Activated CD4-positive, alpha-beta T cell treated with anti-CD3 and anti-CD28 coated beads, Interleukin-2, amount 10 ng/mL, durations not matched to agents 24 days and 14 days (primary cell): ENCODE measurements around the gene SYTL1. TPM values are rescaled to one million over a fixed set of nuclear protein-coding genes. Genes with fewer than 3 reads are reported as not detected.

ENCODE experiments used
- DNase-seq: peaks from one replicate; pipeline ENCODE4 v3.0.0; 2022
- H3K27ac Mint-ChIP-seq: one replicate; pipeline ENCODE4 v1.8.0; 2022; ENCODE audit warnings: mild to moderate bottlenecking, mixed read lengths
- H3K27me3 Mint-ChIP-seq: one replicate; pipeline ENCODE4 v1.8.0; 2022; ENCODE audit warnings: mixed read lengths
- H3K36me3 Mint-ChIP-seq: one replicate; pipeline ENCODE4 v1.8.0; 2022; ENCODE audit warnings: low read depth, mild to moderate bottlenecking, mixed read lengths
- H3K4me1 Mint-ChIP-seq: one replicate; pipeline ENCODE4 v1.8.0; 2021; ENCODE audit warnings: mixed read lengths
- H3K4me3 Mint-ChIP-seq: one replicate; pipeline ENCODE4 v1.8.0; 2022; ENCODE audit warnings: mild to moderate bottlenecking, moderate library complexity, mixed read lengths
- H3K9me3 Mint-ChIP-seq: one replicate; pipeline ENCODE4 v1.8.0; 2021; ENCODE audit warnings: mixed read lengths
- intact Hi-C: fragments of 100-400 bp; cut with micrococcal nuclease; formaldehyde crosslinking; loops from one replicate; pipeline ENCODE4 v1.15.1; 2023
- total RNA-seq: library from RNA; stranded (reverse); gene quantifications from 2 replicates; pipeline ENCODE4 v1.2.3, GENCODE V29; 2022

The SYTL1 gene
- total RNA-seq, 1 donor from 2014 or later, result 29.7 TPM

GRCh38 chr1:27358038-27358927 lies 16.5 kb downstream of the SYTL1 start:
- H3K9me3 Mint-ChIP-seq, result no peaks in the 10 kb centered on the region
- H3K4me1 Mint-ChIP-seq, result peaks cover 29% of the 10 kb centered on the region

DNA sequence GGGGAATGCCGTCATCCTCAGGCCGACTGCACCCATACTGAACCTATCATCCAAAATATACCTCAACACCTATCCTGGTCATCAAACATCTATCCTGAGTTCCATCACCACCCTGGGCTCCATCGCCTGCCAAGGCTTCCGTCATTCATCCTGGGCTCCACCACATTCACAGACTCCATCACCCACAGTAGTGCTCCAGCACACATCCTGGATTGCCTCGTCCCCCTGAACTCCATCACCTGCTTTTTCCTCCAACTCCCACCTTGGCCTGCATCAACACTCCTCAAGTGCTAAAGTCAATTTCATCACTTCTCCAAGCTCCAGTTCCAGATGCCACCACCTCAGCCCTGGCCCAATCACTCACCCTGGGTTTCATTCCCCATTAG lies 17.1 kb downstream of the SYTL1 start:
- no peak for DNase-seq
- H3K4me1 Mint-ChIP-seq, result peaks cover 29% of the 10 kb centered on the region
- H3K27ac Mint-ChIP-seq, result no peak overlapping the region
- H3K9me3 Mint-ChIP-seq, result no peaks in the 10 kb centered on the region
- H3K27me3 Mint-ChIP-seq, result no peaks in the 10 kb centered on the region
- peak overlapping the region; percentile 17 for H3K4me3 Mint-ChIP-seq
- peaks cover 4% of the 10 kb centered on the region for H3K36me3 Mint-ChIP-seq
- intact Hi-C loops, result no loop called here

More at GRCh38 chr1:27358038-27358927, 16.5 kb downstream of the SYTL1 start:
- Mint-ChIP-seq H3K4me3 (no peak overlapping the region), H3K27me3 (no peaks in the 10 kb centered on the region), H3K27ac (no peak overlapping the region), H3K36me3 (peaks cover 7% of the 10 kb centered on the region)
- DNase-seq, result no peak
- intact Hi-C loops, result no loop called here

DNA sequence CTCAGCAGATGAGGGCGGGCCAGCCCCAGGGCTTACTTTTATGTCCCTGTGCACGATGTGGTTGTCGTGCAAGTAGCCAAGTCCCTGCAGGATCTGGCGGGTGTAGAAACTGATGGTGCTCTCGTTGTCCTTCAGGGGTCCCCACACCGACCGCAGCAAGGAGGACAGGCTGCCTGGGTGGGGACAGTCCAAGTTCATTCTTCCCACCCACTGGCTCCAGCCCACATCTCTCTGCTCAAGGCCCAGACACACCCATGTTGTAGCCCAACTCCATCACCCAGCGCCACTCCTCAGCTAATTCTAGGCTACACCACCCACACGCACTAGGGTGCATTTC lies 18.0 kb downstream of the SYTL1 start:
- H3K27me3 Mint-ChIP-seq, result no peaks in the 10 kb centered on the region
- H3K4me3 Mint-ChIP-seq, result peak overlapping the region; percentile 75
- H3K9me3 Mint-ChIP-seq, result no peaks in the 10 kb centered on the region
- H3K36me3 Mint-ChIP-seq, result peaks cover 4% of the 10 kb centered on the region
- peaks cover 33% of the 10 kb centered on the region for H3K4me1 Mint-ChIP-seq
- DNase-seq, result no peak
- intact Hi-C loops, result no loop called here
- peak overlapping the region; percentile 2 for H3K27ac Mint-ChIP-seq

GRCh38 chr1:27360159-27361043 lies 18.6 kb downstream of the SYTL1 start:
- Mint-ChIP-seq H3K4me3 (peak overlapping the region; percentile 75), H3K9me3 (no peaks in the 10 kb centered on the region), H3K4me1 (peaks cover 38% of the 10 kb centered on the region), H3K27ac (peak overlapping the region; percentile 2), H3K36me3 (peaks cover 4% of the 10 kb centered on the region), H3K27me3 (no peaks in the 10 kb centered on the region)
- intact Hi-C loops, result no loop called here
- peak; percentile 88 for DNase-seq

- peaks cover 40% of the 10 kb centered on the region for H3K4me1 Mint-ChIP-seq
- H3K9me3 Mint-ChIP-seq, result no peaks in the 10 kb centered on the region
- no peak overlapping the region for H3K27ac Mint-ChIP-seq
- no peaks in the 10 kb centered on the region for H3K36me3 Mint-ChIP-seq
- H3K4me3 Mint-ChIP-seq, result peak overlapping the region; percentile 75
- no peaks in the 10 kb centered on the region for H3K27me3 Mint-ChIP-seq
- intact Hi-C loops, result no loop called here
- no peak for DNase-seq
Measured at GRCh38 chr1:27361044-27361402, 19.2 kb downstream of the SYTL1 start.

DNA sequence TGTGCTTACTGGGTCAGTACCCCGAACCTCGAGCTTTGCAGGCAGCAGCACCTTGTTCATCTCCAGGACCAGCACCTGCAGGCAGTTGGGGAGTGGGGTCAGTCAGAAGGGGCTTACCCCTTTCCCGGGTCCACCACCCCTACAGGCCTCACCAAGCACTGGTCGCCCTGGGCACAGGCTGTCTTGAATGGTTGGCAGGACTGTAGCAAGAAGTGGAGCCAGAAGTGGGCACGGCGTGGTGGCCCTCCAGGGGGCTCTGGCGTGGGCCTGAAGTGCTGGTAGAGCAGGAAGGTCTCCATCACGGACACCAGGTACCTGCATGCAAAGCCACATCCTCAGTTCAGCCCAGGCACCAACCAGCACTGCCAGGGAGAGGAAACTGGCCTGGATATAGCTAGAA lies 19.7 kb downstream of the SYTL1 start:
- Mint-ChIP-seq H3K4me3 (peak overlapping the region; percentile 35), H3K27ac (no peak overlapping the region), H3K36me3 (no peaks in the 10 kb centered on the region), H3K4me1 (peaks cover 37% of the 10 kb centered on the region), H3K9me3 (no peaks in the 10 kb centered on the region), H3K27me3 (no peaks in the 10 kb centered on the region)
- intact Hi-C loops, result no loop called here
- DNase-seq, result no peak

- Mint-ChIP-seq H3K9me3 (no peaks in the 10 kb centered on the region), H3K4me3 (peak overlapping the region; percentile 50)
- intact Hi-C loops, result no loop called here
Measured at GRCh38 chr1:27363766-27364695, 22.2 kb downstream of the SYTL1 start.

DNA sequence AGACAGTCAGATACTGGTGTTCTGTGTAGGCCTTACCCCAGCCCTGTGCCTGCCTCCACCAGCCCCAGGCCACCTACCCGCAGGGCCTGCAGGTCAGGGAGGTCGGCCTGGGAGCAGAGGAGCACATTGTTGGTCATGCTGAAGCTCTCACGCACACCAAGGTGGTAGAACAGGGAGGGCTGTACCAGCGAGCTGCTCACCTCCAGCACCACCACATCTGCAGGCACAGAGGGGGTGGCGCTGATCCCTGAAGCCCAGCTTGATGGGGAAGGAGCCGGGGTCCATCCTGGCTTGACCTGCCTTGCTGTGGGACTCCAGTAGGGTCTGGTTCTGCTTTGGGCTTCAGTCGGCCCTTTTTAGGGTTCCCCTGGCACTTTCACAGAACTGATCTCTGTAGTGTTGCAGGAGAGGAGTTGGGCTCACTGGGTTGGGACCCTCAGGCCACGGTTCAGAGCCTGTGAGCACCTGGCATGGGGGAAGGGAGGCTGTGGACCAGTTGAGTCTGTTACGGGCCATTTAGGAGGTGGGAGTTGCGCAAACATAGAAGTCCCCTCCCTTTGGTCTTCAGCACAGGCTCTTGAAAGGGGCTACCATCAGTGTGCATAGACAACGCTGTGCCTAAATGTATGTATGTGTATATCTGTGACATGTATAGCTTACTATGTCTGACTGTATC lies 23.0 kb downstream of the SYTL1 start:
- Mint-ChIP-seq H3K4me3 (peak overlapping the region; percentile 92), H3K27ac (no peak overlapping the region), H3K4me1 (peaks cover 38% of the 10 kb centered on the region), H3K36me3 (no peaks in the 10 kb centered on the region), H3K9me3 (no peaks in the 10 kb centered on the region), H3K27me3 (no peaks in the 10 kb centered on the region)
- intact Hi-C loops, result loop anchor here (5.0 kb wide), 1 partner anchor 362 kb away; the partner anchor contains the start of gene FAM76A
- no peak for DNase-seq

More at GRCh38 chr1:27363766-27364695, 22.2 kb downstream of the SYTL1 start:
- no peak for DNase-seq
- H3K27me3 Mint-ChIP-seq, result no peaks in the 10 kb centered on the region
- H3K36me3 Mint-ChIP-seq, result no peaks in the 10 kb centered on the region
- no peak overlapping the region for H3K27ac Mint-ChIP-seq
- H3K4me1 Mint-ChIP-seq, result peaks cover 39% of the 10 kb centered on the region

- intact Hi-C loops, result loop anchor here (1.0 to 5.0 kb wide), 3 partner anchors 27 to 362 kb away; partner anchors contain the start of genes FAM76A, GPR3 and TMEM222
- Mint-ChIP-seq H3K36me3 (no peaks in the 10 kb centered on the region), H3K27me3 (no peaks in the 10 kb centered on the region), H3K27ac (peak overlapping the region; percentile 90), H3K9me3 (no peaks in the 10 kb centered on the region), H3K4me1 (peaks cover 38% of the 10 kb centered on the region), H3K4me3 (peak overlapping the region; percentile 92)
- DNase-seq, result peak; percentile 90
Measured at GRCh38 chr1:27365372-27366112, 23.7 kb downstream of the SYTL1 start.

DNA sequence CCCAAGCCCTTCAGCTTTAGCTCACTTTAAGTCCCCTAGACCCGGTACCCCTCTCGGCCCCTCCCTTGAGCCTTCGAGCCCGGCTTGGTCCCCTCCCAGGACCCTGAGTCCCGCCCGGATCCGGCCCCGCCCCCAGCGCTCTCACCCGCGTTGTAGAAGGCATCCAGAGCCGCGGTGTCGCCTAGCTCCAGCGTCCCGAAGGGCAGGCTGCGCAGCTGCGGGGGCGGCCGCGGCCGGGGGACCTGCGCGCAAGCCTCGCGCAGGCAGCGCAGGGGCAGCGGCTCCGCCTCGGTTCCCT lies 24.2 kb downstream of the SYTL1 start:
- intact Hi-C loops, result loop anchor here (1.0 to 5.0 kb wide), 3 partner anchors 26 to 361 kb away; partner anchors contain the start of genes FAM76A, GPR3 and TMEM222
- no peaks in the 10 kb centered on the region for H3K36me3 Mint-ChIP-seq
- H3K4me3 Mint-ChIP-seq, result peak overlapping the region; percentile 92
- DNase-seq, result peak; percentile 95
- no peaks in the 10 kb centered on the region for H3K27me3 Mint-ChIP-seq
- peaks cover 38% of the 10 kb centered on the region for H3K4me1 Mint-ChIP-seq
- H3K27ac Mint-ChIP-seq, result peak overlapping the region; percentile 90
- no peaks in the 10 kb centered on the region for H3K9me3 Mint-ChIP-seq

- Mint-ChIP-seq H3K27ac (peak within 1 kb of the TSS; percentile 90), H3K36me3 (no peaks in the 10 kb centered on the region), H3K4me3 (peak within 1 kb of the TSS; percentile 92), H3K9me3 (no peaks in the 10 kb centered on the region), H3K4me1 (peaks cover 36% of the 10 kb centered on the region), H3K27me3 (no peaks in the 10 kb centered on the region)
- intact Hi-C loops, result loop anchor here (1.0 to 5.0 kb wide), 3 partner anchors 26 to 361 kb away; partner anchors contain the start of genes FAM76A, GPR3 and TMEM222
- DNase-seq, result peak; percentile 88
Measured at GRCh38 chr1:27366411-27367159, 24.8 kb downstream of the SYTL1 start, which contains the start of gene MAP3K6. MAP3K6 (minus strand) TSS chr1:27366961; CDS start chr1:27366597, 364 bp downstream.
